Naive thymus-derived CD4-positive, alpha-beta T cell (primary cell): ENCODE measurements around the gene MRPL23. TPM values are rescaled to one million over a fixed set of nuclear protein-coding genes. Genes with fewer than 3 reads are reported as not detected.

ENCODE experiments used
- ATAC-seq: fragments of 150-1000 bp; cut with Tn5 transposase; 2 replicates; pipeline ENCODE4 v1.10.0; 2021; ENCODE audit warnings: mild to moderate bottlenecking, moderate library complexity
- CTCF ChIA-PET: fragments of 350-600 bp; sonication (Branson Sonifier 250); formaldehyde crosslinking; loops from one replicate; lab custom pipeline; 2021; ENCODE audit warnings: antibody characterized with exemption; lab: Charles Lee
- POLR2A ChIA-PET: fragments of 350-600 bp; sonication (Branson Sonifier 250); formaldehyde crosslinking; loops from one replicate; lab custom pipeline; 2021; ENCODE audit warnings: antibody characterized with exemption, inconsistent platforms; lab: Charles Lee
- DNase-seq, 9 donors: peaks; one replicate each; pipeline versions ENCODE4 v3.0.0 to v3.0.0-alpha.2; 2020 to 2022; ENCODE audit warnings: mixed read lengths in 1 of 9
- H3K27ac ChIP-seq: one replicate; pipeline ENCODE4 v1.7.0; 2013; ENCODE audit warnings: mild to moderate bottlenecking, low read depth, low read length, moderate library complexity
- H3K27me3 ChIP-seq, 2 donors: one replicate each; pipeline ENCODE4 v1.7.0; 2013; ENCODE audit warnings: low read length in 2 of 2, mild to moderate bottlenecking in 2 of 2, moderate library complexity in 2 of 2; ENCODE audit not compliant: control insufficient read depth in 2 of 2, insufficient read depth in 2 of 2
- H3K36me3 ChIP-seq, 3 experiments: 1 replicate in 2 of 3; 2 replicates in 1 of 3; pipeline ENCODE4 v1.7.0; 2013; ENCODE audit warnings: low read length in 3 of 3, mild to moderate bottlenecking in 3 of 3, moderate library complexity in 1 of 3; ENCODE audit not compliant: insufficient read depth in 3 of 3, control insufficient read depth in 2 of 3
- H3K4me1 ChIP-seq, 2 donors: one replicate each; pipeline ENCODE4 v1.7.0; 2013; ENCODE audit warnings: low read length in 2 of 2, mild to moderate bottlenecking in 2 of 2, moderate library complexity in 1 of 2; ENCODE audit not compliant: control insufficient read depth in 2 of 2, insufficient read depth in 2 of 2
- H3K4me3 ChIP-seq: 2 replicates; pipeline ENCODE4 v1.7.0; 2013; ENCODE audit warnings: mild to moderate bottlenecking, low read length
- H3K9me3 ChIP-seq, 3 experiments: 1 replicate in 2 of 3; 2 replicates in 1 of 3; pipeline ENCODE4 v1.7.0; 2013; ENCODE audit warnings: low read length in 3 of 3; ENCODE audit not compliant: control insufficient read depth in 2 of 3
- H3K27ac Mint-ChIP-seq, 9 donors: one replicate each; pipeline ENCODE4 v1.8.0; 2020 to 2022; ENCODE audit warnings: mixed read lengths in 9 of 9, mild to moderate bottlenecking in 8 of 9, moderate library complexity in 5 of 9, inconsistent platforms in 2 of 9
- H3K27me3 Mint-ChIP-seq, 5 donors: one replicate each; pipeline ENCODE4 v1.8.0; 2021 to 2022; ENCODE audit warnings: mixed read lengths in 5 of 5, mild to moderate bottlenecking in 1 of 5
- H3K36me3 Mint-ChIP-seq, 5 donors: one replicate each; pipeline ENCODE4 v1.8.0; 2020 to 2022; ENCODE audit warnings: mixed read lengths in 5 of 5, mild to moderate bottlenecking in 3 of 5, inconsistent platforms in 1 of 5
- H3K4me1 Mint-ChIP-seq, 7 donors: one replicate each; pipeline ENCODE4 v1.8.0; 2020 to 2022; ENCODE audit warnings: mixed read lengths in 7 of 7, mild to moderate bottlenecking in 3 of 7, inconsistent platforms in 1 of 7
- H3K4me3 Mint-ChIP-seq, 10 donors: one replicate each; pipeline ENCODE4 v1.8.0; 2020 to 2022; ENCODE audit warnings: mild to moderate bottlenecking in 10 of 10, mixed read lengths in 10 of 10, moderate library complexity in 6 of 10, inconsistent platforms in 2 of 10
- H3K9me3 Mint-ChIP-seq, 11 donors: one replicate each; pipeline ENCODE4 v1.8.0; 2020 to 2022; ENCODE audit warnings: mixed read lengths in 11 of 11, mild to moderate bottlenecking in 4 of 11, inconsistent platforms in 1 of 11, moderate library complexity in 1 of 11
- intact Hi-C, 2 donors: fragments of 100-400 bp; cut with micrococcal nuclease; formaldehyde crosslinking; loops; one replicate each; pipeline ENCODE4 v1.15.1; 2023
- polyA plus RNA-seq, 2 donors: library from polyadenylated mRNA; unstranded; fragments of 300-500 nt; fragmentation: Illumina TruSeq; gene quantifications; one replicate each; pipeline ENCODE4 v1.2.3, GENCODE V29; 2021
- total RNA-seq, 6 experiments: library from RNA in 5 of 6; stranded (reverse) in 5 of 6; gene quantifications; 1 replicate in 5 of 6; 2 replicates in 1 of 6; pipeline ENCODE4 v1.2.3 and lab custom pipeline; 2021 to 2026

Gene MRPL23
- total and polyA plus RNA-seq, 7 experiments from 2014 or later, result 11.3 to 54.8 (median 46.9) TPM

DNA sequence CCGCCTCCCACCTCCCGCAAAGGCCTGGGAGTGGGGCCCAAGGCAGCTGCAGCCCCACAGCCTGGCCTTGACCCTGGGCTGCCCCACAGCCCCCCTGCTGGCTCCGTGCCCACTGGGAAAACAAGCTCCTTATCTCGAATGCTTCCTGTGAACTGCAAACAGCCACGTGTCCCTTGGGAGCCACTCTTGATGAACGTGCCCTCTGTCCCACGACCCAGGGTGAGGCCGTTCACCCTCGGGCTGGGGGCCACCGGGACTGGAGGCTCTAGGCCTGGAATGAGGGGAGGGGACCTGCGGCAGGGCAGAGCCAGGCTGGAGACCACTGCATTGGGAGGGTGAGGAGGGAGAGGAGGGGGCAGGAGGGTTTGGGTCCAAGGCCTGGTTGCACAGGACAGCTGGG is 41.0 kb downstream of the MRPL23 start:
- CTCF ChIA-PET, result interaction anchor here (0.7 to 1.0 kb wide), 2 partner anchors 155 to 870 kb away, joined by 3 read pairs; no protein-coding TSS in a partner anchor
- Histone ChIP-seq H3K4me3 (no peak overlapping the region), H3K27ac (no peak overlapping the region), H3K27me3 (no peaks in the 10 kb centered on the region), H3K4me1 (no peaks in the 10 kb centered on the region), H3K36me3 (no peaks in the 10 kb centered on the region), H3K9me3 (no peaks in the 10 kb centered on the region)
- no peak for ATAC-seq
- no peak overlapping the region for H3K4me3 Mint-ChIP-seq
- no peaks in the 10 kb centered on the region for H3K9me3 Mint-ChIP-seq
- intact Hi-C loops, result no loop called here
- H3K4me1 Mint-ChIP-seq, result no peaks in the 10 kb centered on the region
- POLR2A ChIA-PET, result no interaction called here
- no peak overlapping the region for H3K27ac Mint-ChIP-seq
- H3K27me3 Mint-ChIP-seq, result no peaks in the 10 kb centered on the region
- no peak for DNase-seq
- H3K36me3 Mint-ChIP-seq, result no peaks in the 10 kb centered on the region

- no peak overlapping the region for H3K4me3 ChIP-seq
- intact Hi-C loops, result no loop called here
- ChIA-PET CTCF (interaction anchor here (1.0 kb wide), 1 partner anchor 156 kb away, joined by 3 read pairs; no protein-coding TSS in a partner anchor), POLR2A (no interaction called here)
- H3K27me3 ChIP-seq, result no peaks in the 10 kb centered on the region
- Mint-ChIP-seq H3K36me3 (no peaks in the 10 kb centered on the region), H3K27ac (no peak overlapping the region), H3K4me1 (no peaks in the 10 kb centered on the region), H3K9me3 (no peaks in the 10 kb centered on the region), H3K4me3 (no peak overlapping the region), H3K27me3 (no peaks in the 10 kb centered on the region)
- DNase-seq, result no peak
- H3K9me3 ChIP-seq, result no peaks in the 10 kb centered on the region
- no peak overlapping the region for H3K27ac ChIP-seq
- ATAC-seq, result no peak
- H3K36me3 ChIP-seq, result no peaks in the 10 kb centered on the region
- no peaks in the 10 kb centered on the region for H3K4me1 ChIP-seq
Measured at GRCh38 chr11:1988667-1989317, 41.7 kb downstream of the MRPL23 start.

DNA sequence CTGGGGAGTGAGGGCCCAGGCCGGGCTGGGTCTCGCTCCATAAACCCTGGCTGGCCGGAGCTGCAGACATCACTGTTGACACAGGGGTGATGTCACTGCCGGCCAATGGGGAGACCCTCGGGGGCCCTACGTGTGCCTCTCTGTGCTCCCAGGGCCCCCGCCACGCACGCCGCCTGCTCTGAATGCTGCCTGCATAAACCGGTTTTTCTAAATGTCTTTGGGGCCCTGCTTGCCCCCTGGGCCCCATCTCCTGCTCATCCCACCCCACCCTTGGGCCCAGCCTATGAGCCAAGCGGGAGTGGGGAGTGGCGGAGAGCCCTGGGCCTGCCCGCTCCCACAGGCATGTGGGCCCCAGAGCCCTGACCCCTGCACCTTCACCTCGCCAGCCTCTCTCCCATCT is 42.8 kb downstream of the MRPL23 start:
- intact Hi-C loops, result no loop called here

DNA sequence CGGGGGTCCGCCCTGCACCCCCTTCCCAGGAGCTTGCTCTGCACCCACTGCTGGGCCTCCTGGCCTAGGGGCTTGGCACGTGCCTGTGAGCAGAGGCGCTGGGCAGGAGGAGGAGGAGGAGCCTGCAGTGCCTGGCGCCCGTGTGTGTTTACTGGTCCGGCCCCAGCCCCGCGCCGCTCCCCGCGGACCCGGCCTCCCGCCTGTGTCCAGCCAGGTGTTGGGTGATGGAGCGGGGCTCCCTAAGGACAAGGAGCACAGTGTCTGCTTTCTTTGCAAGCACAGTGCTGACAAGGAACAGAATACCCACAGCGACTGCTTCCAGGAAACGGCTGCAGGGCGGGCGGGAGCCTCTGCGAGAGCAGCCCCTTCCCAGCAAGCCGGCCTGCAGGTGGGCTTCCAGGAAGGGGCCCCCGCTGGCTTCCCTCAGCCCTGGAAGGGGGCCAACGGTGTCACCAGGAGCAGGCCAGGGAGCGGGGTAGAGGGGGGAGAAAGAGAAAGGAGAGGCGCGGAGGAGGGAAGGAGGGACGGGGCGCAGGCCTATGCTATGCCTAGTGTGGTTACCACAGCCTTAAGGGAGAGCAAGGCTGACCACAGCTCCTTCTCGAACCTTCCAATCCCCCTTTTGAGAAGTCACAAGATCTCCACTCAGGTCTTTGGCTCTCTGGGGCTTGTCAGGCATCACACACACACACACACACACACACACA is 43.9 kb downstream of the MRPL23 start:
- Mint-ChIP-seq H3K27me3 (no peaks in the 10 kb centered on the region), H3K4me3 (no peak overlapping the region), H3K27ac (no peak overlapping the region), H3K36me3 (no peaks in the 10 kb centered on the region), H3K4me1 (no peaks in the 10 kb centered on the region), H3K9me3 (no peaks in the 10 kb centered on the region)
- intact Hi-C loops, result no loop called here
- Histone ChIP-seq H3K27ac (no peak overlapping the region), H3K9me3 (no peaks in the 10 kb centered on the region), H3K36me3 (no peaks in the 10 kb centered on the region), H3K4me1 (no peaks in the 10 kb centered on the region), H3K27me3 (no peaks in the 10 kb centered on the region), H3K4me3 (no peak overlapping the region)
- ATAC-seq (no peak), DNase-seq (no peak)
- ChIA-PET CTCF (no interaction called here), POLR2A (no interaction called here)

More for the DNA sequence above, 42.8 kb downstream of the MRPL23 start:
- Histone ChIP-seq H3K27me3 (no peaks in the 10 kb centered on the region), H3K27ac (no peak overlapping the region), H3K4me1 (no peaks in the 10 kb centered on the region), H3K36me3 (no peaks in the 10 kb centered on the region), H3K9me3 (no peaks in the 10 kb centered on the region), H3K4me3 (no peak overlapping the region)
- no peak for ATAC-seq
- ChIA-PET CTCF (interaction anchor here (0.6 kb wide), 1 partner anchor 108 kb away, joined by 4 read pairs; no protein-coding TSS in a partner anchor), POLR2A (no interaction called here)
- Mint-ChIP-seq H3K9me3 (no peaks in the 10 kb centered on the region), H3K4me1 (no peaks in the 10 kb centered on the region), H3K27me3 (no peaks in the 10 kb centered on the region), H3K27ac (no peak overlapping the region), H3K36me3 (no peaks in the 10 kb centered on the region), H3K4me3 (no peak overlapping the region)
- no peak for DNase-seq

DNA sequence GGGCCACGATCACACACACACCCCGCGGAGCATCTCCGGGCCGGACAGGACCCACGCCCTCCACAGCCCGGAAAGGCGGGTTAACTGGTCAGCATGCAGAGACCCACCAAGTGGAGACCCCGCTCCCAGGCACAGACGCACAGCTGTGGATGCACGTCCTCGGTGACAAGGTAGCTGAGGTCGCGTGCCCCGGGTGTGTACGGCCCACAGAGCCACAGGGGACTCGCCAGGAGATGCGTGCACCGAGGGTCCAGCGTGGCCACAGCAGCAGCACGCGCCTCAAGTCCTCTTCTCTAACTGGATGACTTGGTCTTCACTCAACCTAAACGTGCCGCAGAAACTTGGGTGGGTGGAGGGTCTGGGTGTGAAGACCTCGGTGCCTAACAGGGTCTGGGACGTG is 45.0 kb downstream of the MRPL23 start:
- intact Hi-C loops, result no loop called here
- H3K36me3 ChIP-seq, result no peaks in the 10 kb centered on the region

DNA sequence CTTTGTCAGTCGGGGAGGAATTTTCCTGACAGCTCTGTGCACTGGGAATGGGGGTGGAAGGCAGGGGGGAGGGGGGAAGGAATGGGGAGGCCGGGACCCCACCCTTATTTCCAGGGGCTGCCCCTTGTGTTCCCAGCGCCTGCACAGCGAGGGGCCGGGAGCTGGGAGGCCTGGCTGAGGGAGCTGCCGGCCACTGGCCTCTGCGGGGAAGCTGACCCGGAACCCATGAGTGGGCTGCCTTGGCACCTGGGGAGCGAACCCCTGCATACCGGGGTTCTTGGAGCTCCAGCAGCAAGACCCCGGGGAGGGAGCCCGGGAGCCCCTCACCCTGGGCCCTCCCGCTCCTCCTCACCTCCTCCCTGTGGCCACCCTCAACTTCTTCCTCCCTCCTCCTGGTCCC is 47.0 kb downstream of the MRPL23 start:
- Histone ChIP-seq H3K27ac (no peak overlapping the region), H3K4me1 (no peaks in the 10 kb centered on the region), H3K27me3 (no peaks in the 10 kb centered on the region), H3K4me3 (no peak overlapping the region), H3K9me3 (no peaks in the 10 kb centered on the region), H3K36me3 (no peaks in the 10 kb centered on the region)
- ATAC-seq, result no peak
- intact Hi-C loops, result no loop called here
- DNase-seq, result no peak
- Mint-ChIP-seq H3K4me3 (no peak overlapping the region), H3K36me3 (no peaks in the 10 kb centered on the region), H3K9me3 (no peaks in the 10 kb centered on the region), H3K27me3 (no peaks in the 10 kb centered on the region), H3K27ac (no peak overlapping the region), H3K4me1 (no peaks in the 10 kb centered on the region)
- POLR2A ChIA-PET, result no interaction called here
- CTCF ChIA-PET, result no interaction called here

More for the DNA sequence above, 45.0 kb downstream of the MRPL23 start:
- Mint-ChIP-seq H3K4me3 (no peak overlapping the region), H3K4me1 (no peaks in the 10 kb centered on the region), H3K36me3 (no peaks in the 10 kb centered on the region), H3K27me3 (no peaks in the 10 kb centered on the region), H3K27ac (no peak overlapping the region), H3K9me3 (no peaks in the 10 kb centered on the region)
- H3K9me3 ChIP-seq, result no peaks in the 10 kb centered on the region
- no peak overlapping the region for H3K27ac ChIP-seq
- DNase-seq (no peak), ATAC-seq (no peak)
- no peaks in the 10 kb centered on the region for H3K27me3 ChIP-seq
- CTCF ChIA-PET, result no interaction called here
- H3K4me3 ChIP-seq, result no peak overlapping the region
- H3K4me1 ChIP-seq, result no peaks in the 10 kb centered on the region
- POLR2A ChIA-PET, result no interaction called here

DNA sequence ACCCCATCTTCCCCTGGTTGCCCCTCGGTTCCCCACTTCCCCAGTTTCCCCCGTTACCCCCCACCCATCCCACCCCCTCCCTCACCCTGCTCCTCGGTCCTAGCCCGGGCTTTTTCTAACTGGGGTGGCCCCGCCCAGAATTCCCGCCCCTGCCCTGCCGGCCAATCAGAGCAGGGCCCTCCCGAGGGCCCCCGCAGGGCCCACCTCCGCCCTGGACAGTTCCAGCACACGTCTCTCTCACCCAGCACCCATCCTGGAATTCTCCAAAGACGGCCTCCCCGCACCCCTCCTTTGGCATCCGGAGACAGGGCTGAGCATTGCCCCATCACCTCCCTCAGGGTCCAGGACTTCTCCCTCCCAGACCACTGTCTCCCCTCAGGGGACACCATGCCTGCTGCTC is 50.6 kb downstream of the MRPL23 start, which contains the start of gene H19:
H19 (minus strand) TSS at position 88 of the 400 bp plus-strand sequence.
- H3K27ac ChIP-seq, result no peak within 1 kb of the TSS
- intact Hi-C loops, result no loop called here
- no peaks in the 10 kb centered on the region for H3K9me3 Mint-ChIP-seq
- ChIA-PET POLR2A (no interaction called here), CTCF (interaction anchor here (1.3 kb wide), 1 partner anchor 304 kb away, joined by 4 read pairs; no protein-coding TSS in a partner anchor)
- ATAC-seq (no peak), DNase-seq (no peak)
- no peak within 1 kb of the TSS for H3K4me3 Mint-ChIP-seq
- no peak within 1 kb of the TSS for H3K4me3 ChIP-seq
- H3K27ac Mint-ChIP-seq, result no peak within 1 kb of the TSS
- no peaks in the 10 kb centered on the region for H3K36me3 ChIP-seq
- no peaks in the 10 kb centered on the region for H3K36me3 Mint-ChIP-seq
- no peaks in the 10 kb centered on the region for H3K4me1 ChIP-seq
- no peaks in the 10 kb centered on the region for H3K27me3 ChIP-seq
- no peaks in the 10 kb centered on the region for H3K4me1 Mint-ChIP-seq
- H3K27me3 Mint-ChIP-seq, result no peaks in the 10 kb centered on the region
- no peaks in the 10 kb centered on the region for H3K9me3 ChIP-seq
